Measurements from ENCODE around the gene COL5A1. TPM values are rescaled to one million over a fixed set of nuclear protein-coding genes. Genes with fewer than 3 reads are reported as not detected.

COL5A1 gene
- total RNA-seq, 1 experiment from 2014 or later: 165 TPM

GRCh38 chr9:134863941-134864820 is 222.6 kb downstream of the COL5A1 start:
- no peaks in the 10 kb centered on the region for H3K4me1 ChIP-seq (replicated peaks)
- H3K4me3 ChIP-seq: no peak overlapping the region
- peak in 1 of 2 experiments; percentile 25 for DNase-seq (ENCODE audit: low read depth in 1 of 2, low spot score in 2 of 2)
- no peaks in the 10 kb centered on the region for H3K36me3 ChIP-seq
- no peaks in the 10 kb centered on the region for H3K27me3 ChIP-seq (replicated peaks)
- H3K9me3 ChIP-seq (replicated peaks): no peaks in the 10 kb centered on the region
- no peak overlapping the region for H3K27ac ChIP-seq

DNA sequence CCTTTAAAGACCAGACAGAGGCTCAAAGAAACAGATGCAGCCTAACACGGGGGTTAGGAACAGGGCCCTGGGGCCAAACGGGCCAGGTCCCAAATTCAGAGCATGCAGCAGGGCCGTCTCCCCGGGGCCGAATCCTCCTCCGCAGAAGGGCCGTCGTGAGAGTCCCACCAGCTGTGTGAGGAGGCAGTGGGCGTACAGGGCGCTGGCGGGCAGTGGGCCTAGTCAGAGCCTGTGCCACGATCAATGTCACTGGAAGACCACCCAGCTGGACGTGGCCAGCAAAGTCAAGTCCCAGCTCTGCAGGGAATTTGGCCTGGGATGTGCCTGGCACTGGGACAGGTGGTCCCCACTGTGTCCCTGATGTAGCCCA is 223.2 kb downstream of the COL5A1 start:
- no peak for DNase-seq (ENCODE audit: low read depth in 1 of 2, low spot score in 2 of 2)
- Histone ChIP-seq H3K4me3 (no peak overlapping the region), H3K27me3 (replicated peaks) (no peaks in the 10 kb centered on the region), H3K36me3 (no peaks in the 10 kb centered on the region), H3K27ac (no peak overlapping the region), H3K9me3 (replicated peaks) (no peaks in the 10 kb centered on the region), H3K4me1 (replicated peaks) (no peaks in the 10 kb centered on the region)

DNA sequence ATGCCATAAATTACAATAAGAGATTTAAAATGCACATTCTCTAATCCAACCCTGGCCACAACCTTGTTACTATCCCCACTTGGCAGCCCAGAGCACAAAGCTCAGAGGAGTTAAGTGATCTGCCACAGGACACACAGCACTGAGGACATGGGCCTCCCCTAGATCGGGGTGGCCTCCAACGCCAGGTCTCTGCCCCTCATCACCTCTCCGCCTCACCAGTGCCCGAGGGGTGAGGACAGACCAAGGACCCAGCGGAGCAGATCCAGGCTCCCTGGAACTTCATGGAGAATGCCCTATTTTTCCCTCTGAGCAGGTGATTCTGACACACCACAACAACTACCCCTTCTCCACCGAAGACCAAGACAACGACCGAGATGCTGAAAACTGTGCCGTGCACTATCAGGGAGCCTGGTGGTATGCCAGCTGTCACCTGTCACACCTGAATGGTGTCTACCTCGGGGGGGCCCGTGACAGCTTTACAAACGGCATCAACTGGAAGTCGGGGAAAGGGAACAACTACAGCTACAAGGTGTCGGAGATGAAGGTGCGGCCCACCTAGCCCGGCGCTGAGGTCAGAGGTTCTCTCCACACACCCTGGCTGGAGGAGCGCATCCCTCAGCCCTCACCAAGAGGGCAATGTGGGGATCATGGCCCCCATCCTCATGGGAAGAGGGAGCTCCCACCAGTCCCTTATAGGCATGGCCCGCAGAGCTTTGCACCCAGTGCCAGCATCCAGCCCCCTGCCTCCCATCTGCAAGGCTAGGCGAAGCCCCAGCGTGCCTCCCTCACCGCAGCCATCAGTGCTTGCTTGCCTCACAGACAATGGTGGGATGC is 226.5 kb downstream of the COL5A1 start:
- Histone ChIP-seq H3K9me3 (replicated peaks) (no peaks in the 10 kb centered on the region), H3K27me3 (replicated peaks) (peaks cover 10% of the 10 kb centered on the region; the same call in 1 of the 2 replicates), H3K36me3 (no peaks in the 10 kb centered on the region), H3K4me3 (no peak overlapping the region), H3K27ac (no peak overlapping the region), H3K4me1 (replicated peaks) (no peaks in the 10 kb centered on the region)
- no peak for DNase-seq (ENCODE audit: low read depth in 1 of 2, low spot score in 2 of 2)

GRCh38 chr9:134868751-134869553 is 227.3 kb downstream of the COL5A1 start:
- no peaks in the 10 kb centered on the region for H3K9me3 ChIP-seq (replicated peaks)
- H3K27me3 ChIP-seq (replicated peaks): peaks cover 10% of the 10 kb centered on the region; the same call in 1 of the 2 replicates
- H3K36me3 ChIP-seq: no peaks in the 10 kb centered on the region
- H3K27ac ChIP-seq: no peak overlapping the region
- no peaks in the 10 kb centered on the region for H3K4me1 ChIP-seq (replicated peaks)
- DNase-seq (ENCODE audit: low read depth in 1 of 2, low spot score in 2 of 2): no peak
- H3K4me3 ChIP-seq: no peak overlapping the region

DNA sequence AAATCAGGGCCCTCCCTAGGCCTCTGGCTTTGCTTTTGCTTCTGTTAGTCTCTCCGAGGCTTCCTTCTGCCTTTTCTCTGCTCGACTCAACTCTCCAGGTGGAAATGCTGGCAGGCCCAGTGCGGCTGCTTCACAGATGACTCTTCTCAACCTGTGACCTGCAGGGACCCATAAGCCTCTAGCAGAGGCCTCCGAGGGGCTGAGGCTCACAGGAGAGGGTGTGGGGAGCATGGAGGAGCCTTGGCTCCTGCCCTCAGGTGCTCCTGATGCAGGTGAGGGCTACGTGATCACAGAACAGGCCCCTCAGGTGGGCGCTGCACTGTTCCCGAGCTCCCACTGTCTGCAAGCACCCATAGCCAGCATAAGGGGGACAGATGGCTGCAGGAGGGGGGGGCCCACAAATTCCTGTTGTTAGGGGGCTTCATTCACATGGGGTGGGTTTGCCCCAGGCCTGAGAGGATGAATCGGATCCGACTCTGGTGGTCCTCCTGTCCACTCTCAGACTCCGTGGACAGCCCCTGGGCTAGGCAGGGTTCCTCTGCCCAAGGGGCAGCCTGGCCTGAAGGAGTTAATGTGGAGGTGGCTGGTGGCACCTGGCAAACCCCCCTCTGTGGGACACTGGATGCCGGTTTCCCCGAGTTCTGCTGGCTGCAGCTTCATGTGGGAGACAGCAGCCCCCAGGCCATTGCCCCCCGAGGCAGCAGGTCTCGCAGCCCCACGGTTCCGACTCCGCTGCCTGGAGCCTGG is 228.1 kb downstream of the COL5A1 start:
- Histone ChIP-seq H3K9me3 (replicated peaks) (no peaks in the 10 kb centered on the region), H3K36me3 (no peaks in the 10 kb centered on the region), H3K27ac (no peak overlapping the region), H3K4me1 (replicated peaks) (no peaks in the 10 kb centered on the region), H3K27me3 (replicated peaks) (peaks cover 10% of the 10 kb centered on the region; the same call in 1 of the 2 replicates), H3K4me3 (no peak overlapping the region)
- DNase-seq (ENCODE audit: low read depth in 1 of 2, low spot score in 2 of 2): peak in 1 of 2 experiments; percentile 40

DNA sequence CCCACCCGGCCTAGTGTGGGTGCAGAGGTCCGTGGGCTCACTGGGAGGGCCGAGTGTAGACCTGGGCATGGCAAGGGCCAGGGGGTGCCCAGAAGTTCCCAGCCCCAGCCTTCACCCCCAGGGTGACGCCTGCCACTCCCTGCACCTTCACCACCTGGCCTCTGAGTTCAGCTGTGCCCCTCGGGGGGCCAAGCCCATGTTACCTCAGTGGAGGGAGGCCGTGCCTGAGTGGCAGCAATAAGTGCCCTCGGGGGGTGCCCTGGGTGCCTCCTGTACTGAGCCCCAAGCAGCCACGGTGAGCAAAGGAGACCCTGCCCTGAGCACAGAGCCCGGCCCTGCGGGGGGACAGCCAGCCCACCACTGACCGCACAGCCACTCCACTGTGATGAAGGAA is 228.7 kb downstream of the COL5A1 start:
- H3K36me3 ChIP-seq: no peaks in the 10 kb centered on the region
- peak in 1 of 2 experiments; percentile 35 for DNase-seq (ENCODE audit: low read depth in 1 of 2, low spot score in 2 of 2)
- H3K27ac ChIP-seq: no peak overlapping the region
- no peak overlapping the region for H3K4me3 ChIP-seq
- H3K4me1 ChIP-seq (replicated peaks): no peaks in the 10 kb centered on the region
- H3K9me3 ChIP-seq (replicated peaks): no peaks in the 10 kb centered on the region
- peaks cover 13% of the 10 kb centered on the region; the same call in 1 of the 2 replicates for H3K27me3 ChIP-seq (replicated peaks)

DNA sequence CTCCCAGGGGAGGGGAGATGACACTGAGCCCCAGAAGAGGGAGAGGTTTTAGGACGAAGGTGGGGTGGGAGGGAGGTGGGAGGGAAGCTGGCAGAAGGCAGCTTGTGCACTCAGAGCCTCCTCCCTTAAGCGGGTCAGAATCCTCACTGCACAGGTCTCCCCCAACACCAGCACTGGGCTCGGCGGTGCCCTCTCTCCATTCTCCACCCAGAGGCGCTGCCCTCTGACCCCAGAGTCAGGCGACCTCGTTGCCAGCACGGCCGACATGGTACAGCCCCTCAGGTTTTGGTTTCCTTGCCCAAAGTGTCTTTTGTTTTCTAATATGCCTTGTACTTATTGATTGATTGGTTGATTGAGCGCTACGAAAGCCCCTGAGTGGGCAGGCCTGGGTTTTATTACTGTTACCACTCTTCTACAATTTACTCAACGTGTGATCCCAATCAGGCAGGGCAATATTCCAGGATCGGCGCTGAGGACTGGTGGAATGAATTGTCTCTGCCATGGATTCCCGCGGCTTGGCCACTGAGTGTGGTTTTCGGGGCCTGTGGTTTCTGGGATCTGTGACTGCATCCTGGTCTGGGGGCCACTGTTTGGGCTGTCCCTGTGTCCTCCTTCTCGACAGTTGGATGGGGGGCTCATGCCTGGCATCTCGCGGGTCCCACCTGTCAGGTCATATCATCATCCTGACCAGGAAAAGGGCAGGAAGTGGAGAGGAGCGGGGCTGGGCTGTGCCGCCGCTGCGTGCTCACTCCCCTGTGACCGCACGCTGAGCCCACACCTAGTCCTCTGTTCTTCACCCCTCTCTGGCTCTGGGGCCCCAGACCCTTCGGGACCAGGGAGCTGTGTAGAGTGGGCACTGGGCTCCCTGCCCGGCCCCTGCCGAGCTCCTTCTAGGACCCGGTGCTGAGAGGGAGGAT is 229.4 kb downstream of the COL5A1 start:
- Histone ChIP-seq H3K27ac (no peak overlapping the region), H3K9me3 (replicated peaks) (no peaks in the 10 kb centered on the region), H3K36me3 (no peaks in the 10 kb centered on the region), H3K27me3 (replicated peaks) (peaks cover 13% of the 10 kb centered on the region; the same call in 1 of the 2 replicates), H3K4me3 (no peak overlapping the region), H3K4me1 (replicated peaks) (no peaks in the 10 kb centered on the region)
- DNase-seq (ENCODE audit: low read depth in 1 of 2, low spot score in 2 of 2): no peak

- Histone ChIP-seq H3K9me3 (replicated peaks) (no peaks in the 10 kb centered on the region), H3K36me3 (no peaks in the 10 kb centered on the region), H3K27ac (no peak overlapping the region), H3K4me1 (replicated peaks) (no peaks in the 10 kb centered on the region), H3K4me3 (no peak overlapping the region), H3K27me3 (replicated peaks) (peaks cover 20% of the 10 kb centered on the region; the same call in 1 of the 2 replicates)
- no peak for DNase-seq (ENCODE audit: low read depth in 1 of 2, low spot score in 2 of 2)
These were observed 230.2 kb downstream of the COL5A1 start for GRCh38 chr9:134871697-134872340.

GRCh38 chr9:134872482-134873231 is 231.1 kb downstream of the COL5A1 start:
- no peak overlapping the region for H3K4me3 ChIP-seq
- no peaks in the 10 kb centered on the region for H3K4me1 ChIP-seq (replicated peaks)
- no peak for DNase-seq (ENCODE audit: low read depth in 1 of 2, low spot score in 2 of 2)
- H3K36me3 ChIP-seq: no peaks in the 10 kb centered on the region
- peaks cover 23% of the 10 kb centered on the region; the same call in 1 of the 2 replicates for H3K27me3 ChIP-seq (replicated peaks)
- H3K9me3 ChIP-seq (replicated peaks): no peaks in the 10 kb centered on the region
- no peak overlapping the region for H3K27ac ChIP-seq

GRCh38 chr9:134875371-134875770 is 233.8 kb downstream of the COL5A1 start:
- no peaks in the 10 kb centered on the region for H3K36me3 ChIP-seq
- H3K9me3 ChIP-seq (replicated peaks): no peaks in the 10 kb centered on the region
- no peak overlapping the region for H3K27ac ChIP-seq
- peaks cover 32% of the 10 kb centered on the region for H3K27me3 ChIP-seq (replicated peaks)
- no peaks in the 10 kb centered on the region for H3K4me1 ChIP-seq (replicated peaks)
- no peak for DNase-seq (ENCODE audit: low read depth in 1 of 2, low spot score in 2 of 2)
- H3K4me3 ChIP-seq: no peak overlapping the region

DNA sequence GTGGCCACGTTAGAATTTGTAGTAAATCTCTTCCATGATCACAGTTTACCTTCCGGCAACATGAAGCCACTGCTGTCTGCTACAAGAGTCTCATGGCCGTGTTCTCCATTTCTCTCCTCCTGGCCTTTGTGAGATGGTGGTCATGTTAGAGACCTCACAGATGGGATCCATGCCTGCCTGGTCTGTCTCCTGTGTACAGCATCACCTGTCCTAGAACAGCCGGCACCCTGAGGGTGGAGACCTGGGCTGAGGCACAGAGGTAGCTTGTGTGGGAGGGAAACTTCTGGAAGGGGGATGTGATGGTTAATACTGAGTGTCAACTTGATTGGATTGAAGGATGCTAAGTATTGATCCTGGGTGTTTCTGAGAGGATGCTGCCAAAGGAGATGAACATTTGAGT is 235.9 kb downstream of the COL5A1 start:
- no peaks in the 10 kb centered on the region for H3K4me1 ChIP-seq (replicated peaks)
- peak in 1 of 2 experiments; percentile 22 for DNase-seq (ENCODE audit: low read depth in 1 of 2, low spot score in 2 of 2)
- no peaks in the 10 kb centered on the region for H3K36me3 ChIP-seq
- H3K27me3 ChIP-seq (replicated peaks): peaks cover 24% of the 10 kb centered on the region
- H3K4me3 ChIP-seq: no peak overlapping the region
- no peak overlapping the region for H3K27ac ChIP-seq
- H3K9me3 ChIP-seq (replicated peaks): no peaks in the 10 kb centered on the region

Data from SJSA1 (cell line).